ENCODE measurements around the gene TMEM109. TPM values are rescaled to one million over a fixed set of nuclear protein-coding genes. Genes with fewer than 3 reads are reported as not detected.
"Not testable (repeated sequence)": the region's sequence is repeated elsewhere in the genome, so short reads cannot be mapped to it uniquely, and the experiment has no call there.

TMEM109 gene
- total RNA-seq, 1 experiment from 2014 or later = 165 TPM

DNA sequence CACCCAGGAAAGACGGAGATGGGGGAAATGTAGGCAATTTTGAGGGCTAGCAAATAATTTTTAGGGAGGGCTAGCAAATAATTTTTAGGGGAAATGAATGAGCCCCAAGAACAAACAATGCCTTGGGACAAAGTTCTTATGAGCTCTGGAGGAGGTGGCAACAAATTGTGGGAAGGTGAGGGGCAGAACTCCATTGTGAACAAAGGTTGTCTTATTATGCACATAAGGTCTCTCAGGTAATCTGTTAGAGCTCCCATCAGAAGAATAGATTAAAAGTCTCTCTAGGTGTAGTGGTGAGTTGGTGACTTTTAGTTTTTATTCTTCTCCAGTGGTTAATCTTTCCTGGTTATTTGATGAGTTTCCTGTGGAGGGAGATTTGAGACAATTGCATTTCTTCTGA, 5.2 kb upstream of the TMEM109 start:
- TF ChIP-seq, protein P1, sequence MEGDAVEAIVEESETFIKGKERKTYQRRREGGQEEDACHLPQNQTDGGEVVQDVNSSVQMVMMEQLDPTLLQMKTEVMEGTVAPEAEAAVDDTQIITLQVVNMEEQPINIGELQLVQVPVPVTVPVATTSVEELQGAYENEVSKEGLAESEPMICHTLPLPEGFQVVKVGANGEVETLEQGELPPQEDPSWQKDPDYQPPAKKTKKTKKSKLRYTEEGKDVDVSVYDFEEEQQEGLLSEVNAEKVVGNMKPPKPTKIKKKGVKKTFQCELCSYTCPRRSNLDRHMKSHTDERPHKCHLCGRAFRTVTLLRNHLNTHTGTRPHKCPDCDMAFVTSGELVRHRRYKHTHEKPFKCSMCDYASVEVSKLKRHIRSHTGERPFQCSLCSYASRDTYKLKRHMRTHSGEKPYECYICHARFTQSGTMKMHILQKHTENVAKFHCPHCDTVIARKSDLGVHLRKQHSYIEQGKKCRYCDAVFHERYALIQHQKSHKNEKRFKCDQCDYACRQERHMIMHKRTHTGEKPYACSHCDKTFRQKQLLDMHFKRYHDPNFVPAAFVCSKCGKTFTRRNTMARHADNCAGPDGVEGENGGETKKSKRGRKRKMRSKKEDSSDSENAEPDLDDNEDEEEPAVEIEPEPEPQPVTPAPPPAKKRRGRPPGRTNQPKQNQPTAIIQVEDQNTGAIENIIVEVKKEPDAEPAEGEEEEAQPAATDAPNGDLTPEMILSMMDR (conservative IDR thresholded peaks at IDR 0.05; ENCODE audit: low read depth, low read length) = no peak
- TF ChIP-seq EZH2phosphoT487 (IDR thresholded peaks at IDR 0.05; ENCODE audit: borderline replicate concordance, low read length) (no peak), EZH2 (IDR thresholded peaks at IDR 0.05; ENCODE audit: low read length, unreplicated experiment) (no peak)
- no peaks in the 10 kb centered on the region for H3K9me2 ChIP-seq (replicated peaks; ENCODE audit: low read length)
- no TSS peak for BruUV-seq (replicated peaks)
- DNase-seq = no peak
- H3K9ac ChIP-seq (ENCODE audit: low read length) = no peak overlapping the region
- CTCF ChIA-PET = no interaction called here
- intact Hi-C loops (cut with micrococcal nuclease) = no loop called here
- H3K36me3 ChIP-seq (ENCODE audit: low read depth, low read length) = peaks cover 5% of the 10 kb centered on the region; the same call in 1 of the 2 replicates
- H2AFZ ChIP-seq (ENCODE audit: low read length) = no peak overlapping the region
- POLR2A ChIA-PET (ENCODE audit: unreplicated experiment) = interaction anchor here (0.5 kb wide), 1 partner anchor 144 kb away, joined by 4 read pairs; no protein-coding TSS in a partner anchor
- peaks cover 26% of the 10 kb centered on the region for H3K4me1 ChIP-seq (ENCODE audit: insufficient read depth, low read length)
- peaks cover 17% of the 10 kb centered on the region for H4K20me1 ChIP-seq (ENCODE audit: low read length)
- no peak overlapping the region for H3K27ac ChIP-seq (ENCODE audit: low read length)
- H3K4me2 ChIP-seq (ENCODE audit: low read length) = no peak overlapping the region
- H3F3A ChIP-seq (ENCODE audit: low read length, unreplicated experiment) = no peaks in the 10 kb centered on the region
- no peak overlapping the region for H3K4me3 ChIP-seq (ENCODE audit: low read length)
- no peaks in the 10 kb centered on the region for H3K27me3 ChIP-seq (ENCODE audit: low read length)
- no peaks in the 10 kb centered on the region for H3K9me3 ChIP-seq (ENCODE audit: low read length)
- no peak for ATAC-seq
- H3K79me2 ChIP-seq (ENCODE audit: low read length) = peaks cover 26% of the 10 kb centered on the region

DNA sequence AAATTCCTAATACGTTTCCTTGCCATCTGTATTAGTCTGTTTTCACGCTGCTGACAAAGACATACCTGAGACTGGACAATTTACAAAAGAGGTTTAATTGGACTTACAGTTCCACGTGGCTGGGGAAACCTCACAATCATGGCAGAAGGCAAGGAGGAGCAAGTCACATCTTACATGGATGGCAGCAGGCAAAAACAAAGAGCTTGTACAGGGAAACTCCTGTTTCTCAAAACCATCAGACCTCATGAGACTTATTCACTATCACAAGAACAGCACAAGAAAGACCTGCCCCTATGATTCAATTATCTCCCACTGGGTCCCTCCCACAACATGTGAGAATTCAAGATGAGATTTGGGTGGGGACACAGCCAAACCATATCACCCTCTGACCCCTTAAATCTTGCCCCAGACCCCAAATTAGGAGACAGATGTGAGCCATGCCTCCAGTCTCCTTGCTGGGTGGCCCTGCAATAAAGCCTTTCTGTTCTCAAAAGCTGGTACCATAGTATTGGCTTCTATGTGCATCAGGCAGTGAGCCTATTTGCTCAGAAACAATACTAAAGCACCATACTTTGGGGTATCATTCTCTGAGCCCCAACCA, 4.2 kb upstream of the TMEM109 start:
- H4K20me1 ChIP-seq (ENCODE audit: low read length); H3K4me2 ChIP-seq (ENCODE audit: low read length); intact Hi-C loops (cut with micrococcal nuclease); BruUV-seq (replicated peaks); H3K9me2 ChIP-seq (replicated peaks; ENCODE audit: low read length); H3K27ac ChIP-seq (ENCODE audit: low read length); H3K36me3 ChIP-seq (ENCODE audit: low read depth, low read length); H2AFZ ChIP-seq (ENCODE audit: low read length); H3K9ac ChIP-seq (ENCODE audit: low read length); H3K4me3 ChIP-seq (ENCODE audit: low read length); H3K9me3 ChIP-seq (ENCODE audit: low read length); H3F3A ChIP-seq (ENCODE audit: low read length, unreplicated experiment); POLR2A ChIA-PET (ENCODE audit: unreplicated experiment); H3K27me3 ChIP-seq (ENCODE audit: low read length); CTCF ChIA-PET; ATAC-seq; DNase-seq: not testable (repeated sequence)
- H3K79me2 ChIP-seq (ENCODE audit: low read length) = peaks cover 26% of the 10 kb centered on the region
- peaks cover 16% of the 10 kb centered on the region for H3K4me1 ChIP-seq (ENCODE audit: insufficient read depth, low read length)

DNA sequence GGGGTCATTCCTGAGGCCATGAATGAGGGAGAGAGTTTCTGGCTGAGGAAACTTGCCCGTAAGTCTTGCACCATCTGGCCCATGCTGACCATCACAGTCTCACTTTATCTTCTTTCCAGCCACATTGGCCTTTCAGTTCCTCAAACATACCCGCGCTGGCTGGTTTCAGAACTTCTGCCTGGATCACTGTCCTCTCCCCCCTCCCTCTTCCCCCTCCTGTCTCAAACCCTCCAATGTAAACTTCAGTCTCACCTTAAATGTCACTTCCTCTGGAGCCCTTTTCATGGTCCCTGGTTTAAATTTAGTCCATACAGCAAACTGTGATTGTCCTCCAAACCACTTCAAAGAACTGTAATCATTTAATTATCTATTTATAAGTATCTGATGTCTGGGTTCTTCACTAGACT, 3.7 kb upstream of the TMEM109 start:
- no peak overlapping the region for H3K4me2 ChIP-seq (ENCODE audit: low read length)
- H3K4me3 ChIP-seq (ENCODE audit: low read length) = no peak overlapping the region
- no TSS peak for BruUV-seq (replicated peaks)
- ATAC-seq (no peak), DNase-seq (no peak)
- POLR2A ChIA-PET (ENCODE audit: unreplicated experiment) = interaction anchor here (0.7 kb wide), 1 partner anchor 79 kb away, joined by 3 read pairs; no protein-coding TSS in a partner anchor
- TF ChIP-seq, protein P1 (conservative IDR thresholded peaks at IDR 0.05; ENCODE audit: low read depth, low read length) = no peak
- TF ChIP-seq EZH2 (IDR thresholded peaks at IDR 0.05; ENCODE audit: low read length, unreplicated experiment) (no peak), EZH2phosphoT487 (IDR thresholded peaks at IDR 0.05; ENCODE audit: borderline replicate concordance, low read length) (no peak)
- H4K20me1 ChIP-seq (ENCODE audit: low read length) = peaks cover 3% of the 10 kb centered on the region
- no peaks in the 10 kb centered on the region for H3K9me2 ChIP-seq (replicated peaks; ENCODE audit: low read length)
- CTCF ChIA-PET = no interaction called here
- no peaks in the 10 kb centered on the region for H3K27me3 ChIP-seq (ENCODE audit: low read length)
- H3K36me3 ChIP-seq (ENCODE audit: low read depth, low read length) = no peaks in the 10 kb centered on the region
- peaks cover 26% of the 10 kb centered on the region for H3K79me2 ChIP-seq (ENCODE audit: low read length)
- H3K9ac ChIP-seq (ENCODE audit: low read length) = no peak overlapping the region
- no peak overlapping the region for H2AFZ ChIP-seq (ENCODE audit: low read length)
- intact Hi-C loops (cut with micrococcal nuclease) = no loop called here
- H3K27ac ChIP-seq (ENCODE audit: low read length) = no peak overlapping the region
- peaks cover 7% of the 10 kb centered on the region for H3F3A ChIP-seq (ENCODE audit: low read length, unreplicated experiment)
- no peaks in the 10 kb centered on the region for H3K9me3 ChIP-seq (ENCODE audit: low read length)
- peaks cover 14% of the 10 kb centered on the region for H3K4me1 ChIP-seq (ENCODE audit: insufficient read depth, low read length)
